GM12873 (cell line): ENCODE measurements around the gene RPTOR.

Source experiments
- CTCF ChIP-seq: IDR thresholded peaks from 2 replicates; pipeline ENCODE4 v1.5.1; 2012; ENCODE audit warnings: low read depth, mild to moderate bottlenecking, moderate library complexity, low read length, control low read depth; ENCODE audit not compliant: insufficient read depth; ENCODE audit errors: missing control alignments

The RPTOR gene

GRCh38 chr17:80870401-80870800 is 325.8 kb downstream of the RPTOR start:
- no peak for TF ChIP-seq CTCF

- no peak for TF ChIP-seq CTCF
Measured at GRCh38 chr17:80871341-80871740, 326.7 kb downstream of the RPTOR start.

- TF ChIP-seq CTCF: no peak
Measured at GRCh38 chr17:80872001-80872500, 327.4 kb downstream of the RPTOR start.

- TF ChIP-seq CTCF: no peak
Measured at GRCh38 chr17:80872501-80873306, 328.1 kb downstream of the RPTOR start.

GRCh38 chr17:80873307-80873951 is 328.8 kb downstream of the RPTOR start:
- no peak for TF ChIP-seq CTCF

- TF ChIP-seq CTCF: no peak
Measured at GRCh38 chr17:80874866-80875445, 330.3 kb downstream of the RPTOR start.
